IPS-20b (cell line): Measurements from ENCODE around the gene BATF3.
"Not testable (repeated sequence)": the region's sequence is repeated elsewhere in the genome, so short reads cannot be mapped to it uniquely, and the experiment has no call there.

Experiments used
- H3K27ac ChIP-seq: one replicate; pipeline ENCODE4 v1.5.1; 2013; ENCODE audit warnings: low read length
- H3K27me3 ChIP-seq: 2 replicates; pipeline ENCODE4 v1.6.1; 2013; ENCODE audit warnings: mild to moderate bottlenecking, low read length, inconsistent platforms; ENCODE audit not compliant: insufficient read depth
- H3K36me3 ChIP-seq: 2 replicates; pipeline ENCODE4 v1.6.1; 2013; ENCODE audit warnings: low read depth, mild to moderate bottlenecking, inconsistent platforms, low read length, moderate library complexity; ENCODE audit not compliant: insufficient read depth
- H3K4me1 ChIP-seq: 2 replicates; pipeline ENCODE4 v1.6.1; 2013; ENCODE audit warnings: mild to moderate bottlenecking, control low read depth, inconsistent platforms, low read length, moderate library complexity; ENCODE audit not compliant: insufficient read depth
- H3K4me3 ChIP-seq: 2 replicates; pipeline ENCODE4 v1.5.1; 2013; ENCODE audit warnings: mild to moderate bottlenecking, low read length, inconsistent platforms
- H3K9ac ChIP-seq: 2 replicates; pipeline ENCODE4 v1.6.1; 2013; ENCODE audit warnings: low read depth, mild to moderate bottlenecking, inconsistent platforms, low read length, moderate library complexity
- H3K9me3 ChIP-seq: 2 replicates; pipeline ENCODE4 v1.6.1; 2013; ENCODE audit warnings: mild to moderate bottlenecking, low read depth, low read length, inconsistent platforms; ENCODE audit not compliant: insufficient read depth

Gene BATF3

DNA sequence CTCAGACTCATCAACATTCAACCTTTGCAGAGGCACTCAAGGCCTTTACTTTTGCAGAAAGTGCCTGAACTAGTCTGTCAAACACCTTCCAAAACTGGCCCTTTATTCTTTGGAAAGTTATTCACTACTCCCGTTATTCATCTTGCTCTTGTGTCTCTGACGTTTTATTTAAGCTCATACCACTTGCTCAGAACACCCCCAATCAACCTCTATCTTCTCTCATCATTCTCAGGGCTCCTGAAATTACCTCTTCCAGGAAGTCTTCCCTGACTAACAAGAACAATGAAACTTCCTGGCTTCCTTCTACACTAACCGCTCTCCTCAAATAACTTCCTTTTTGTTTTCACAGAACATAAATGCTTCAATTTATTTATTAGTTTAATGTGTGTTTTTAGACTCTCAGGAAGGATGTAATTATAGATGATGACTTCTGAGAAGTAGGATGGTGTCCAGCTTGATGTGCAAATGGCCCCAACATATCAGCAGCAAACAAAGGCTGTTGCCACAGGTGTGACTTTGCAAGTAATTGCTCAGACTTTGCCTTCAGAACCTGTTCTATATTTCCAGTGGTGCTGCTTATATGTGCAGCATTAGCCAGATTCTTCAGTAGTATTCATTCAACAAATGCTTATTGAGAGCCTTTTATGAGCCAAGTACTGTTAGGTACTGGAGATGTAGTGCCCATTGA lies 22.8 kb upstream of the BATF3 start:
- H3K4me3 ChIP-seq: no peak overlapping the region
- peaks cover 3% of the 10 kb centered on the region for H3K9me3 ChIP-seq
- H3K9ac ChIP-seq: no peak overlapping the region
- H3K27me3 ChIP-seq: no peaks in the 10 kb centered on the region
- H3K36me3 ChIP-seq: peaks cover 4% of the 10 kb centered on the region; the same call in 1 of the 2 replicates
- no peaks in the 10 kb centered on the region for H3K4me1 ChIP-seq
- H3K27ac ChIP-seq: no peak overlapping the region

GRCh38 chr1:212721388-212722247 lies 22.0 kb upstream of the BATF3 start:
- Histone ChIP-seq H3K27ac (no peak overlapping the region), H3K4me3 (no peak overlapping the region), H3K4me1 (no peaks in the 10 kb centered on the region), H3K9me3 (peaks cover 3% of the 10 kb centered on the region), H3K36me3 (peaks cover 4% of the 10 kb centered on the region; the same call in 1 of the 2 replicates), H3K27me3 (no peaks in the 10 kb centered on the region), H3K9ac (no peak overlapping the region)

GRCh38 chr1:212719633-212720032 lies 20.0 kb upstream of the BATF3 start:
- H3K36me3 ChIP-seq: no peaks in the 10 kb centered on the region
- H3K9ac ChIP-seq: no peak overlapping the region
- H3K27ac ChIP-seq: no peak overlapping the region
- no peaks in the 10 kb centered on the region for H3K27me3 ChIP-seq
- H3K4me3 ChIP-seq: no peak overlapping the region
- no peaks in the 10 kb centered on the region for H3K9me3 ChIP-seq
- no peaks in the 10 kb centered on the region for H3K4me1 ChIP-seq

DNA sequence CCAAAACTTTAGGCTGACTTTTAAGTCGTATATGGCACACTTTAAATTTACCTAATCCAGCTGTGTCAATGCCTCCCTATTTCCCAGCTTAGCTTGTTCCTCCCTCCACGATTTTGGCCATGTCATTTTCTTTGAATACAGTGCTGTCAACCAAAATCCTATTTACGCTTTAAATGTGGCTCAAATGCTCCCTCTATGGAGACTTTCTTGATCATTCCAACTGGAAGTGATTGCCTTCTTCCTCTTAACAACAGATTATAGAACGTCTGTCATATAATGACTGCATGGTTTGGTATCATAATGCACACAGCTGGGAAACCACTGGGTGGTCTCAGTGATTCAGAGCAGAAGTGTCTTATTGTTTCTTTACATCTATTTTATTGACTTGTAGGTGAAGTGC lies 18.9 kb upstream of the BATF3 start:
- Histone ChIP-seq H3K4me3 (no peak overlapping the region), H3K4me1 (no peaks in the 10 kb centered on the region), H3K27me3 (no peaks in the 10 kb centered on the region), H3K27ac (no peak overlapping the region), H3K9ac (no peak overlapping the region), H3K36me3 (no peaks in the 10 kb centered on the region), H3K9me3 (peaks cover 3% of the 10 kb centered on the region; the same call in 1 of the 2 replicates)

DNA sequence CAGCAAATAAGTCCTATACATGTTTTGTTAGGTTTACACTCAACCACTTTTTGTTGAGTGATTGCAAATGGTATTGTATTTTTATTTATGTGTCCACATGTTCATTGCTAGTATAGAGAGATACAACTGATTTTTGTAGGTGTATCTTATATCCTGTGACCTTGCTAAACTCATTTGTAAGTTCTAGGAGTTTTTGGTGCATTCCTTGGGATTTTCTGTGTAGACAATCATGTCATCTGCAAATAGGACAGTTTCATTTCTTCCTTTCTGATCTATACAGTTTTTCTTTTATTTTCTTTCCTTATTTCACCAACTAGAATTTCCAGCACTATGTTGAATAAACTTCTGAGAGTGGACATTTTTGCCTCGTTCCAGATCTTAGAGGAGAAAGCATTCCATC lies 16.5 kb upstream of the BATF3 start:
- Histone ChIP-seq H3K9ac (no peak overlapping the region), H3K4me1 (no peaks in the 10 kb centered on the region), H3K36me3 (no peaks in the 10 kb centered on the region), H3K9me3 (peaks cover 3% of the 10 kb centered on the region; the same call in 1 of the 2 replicates), H3K4me3 (no peak overlapping the region), H3K27ac (no peak overlapping the region), H3K27me3 (no peaks in the 10 kb centered on the region)

DNA sequence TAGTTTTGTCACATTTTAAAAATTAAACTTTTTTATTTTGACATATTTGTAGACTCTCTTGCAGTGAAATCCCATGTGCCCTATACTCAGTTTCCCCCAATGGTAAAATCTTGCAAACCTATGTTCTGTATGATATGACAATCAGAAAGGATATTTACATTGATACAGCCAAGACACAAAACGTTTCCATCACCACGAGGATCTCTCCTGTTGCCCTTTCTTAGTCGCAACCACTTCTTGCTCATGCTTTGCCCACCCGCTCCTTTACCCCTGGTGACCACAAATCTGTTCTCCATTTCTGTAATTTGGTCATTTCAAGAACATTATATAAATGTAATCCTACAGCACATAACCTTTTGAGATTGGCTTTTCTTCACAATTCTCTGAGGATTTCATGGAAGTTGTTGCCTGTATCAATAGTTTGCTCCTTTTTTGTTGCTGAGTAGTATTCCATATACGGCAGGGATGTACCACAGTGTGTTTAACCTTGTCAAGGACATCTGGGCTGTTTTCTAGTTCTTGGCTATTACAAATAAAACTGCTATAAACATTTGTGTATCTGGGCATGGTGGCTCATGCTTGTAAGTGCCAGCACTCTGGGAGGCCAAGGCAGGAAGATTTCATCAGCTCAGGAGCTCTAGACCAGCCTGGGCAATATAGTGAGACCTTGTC lies 14.0 kb upstream of the BATF3 start:
- no peaks in the 10 kb centered on the region for H3K36me3 ChIP-seq
- no peaks in the 10 kb centered on the region for H3K27me3 ChIP-seq
- H3K9ac ChIP-seq: no peak overlapping the region
- H3K9me3 ChIP-seq: peaks cover 3% of the 10 kb centered on the region; the same call in 1 of the 2 replicates
- H3K27ac ChIP-seq: no peak overlapping the region
- H3K4me3 ChIP-seq: no peak overlapping the region
- H3K4me1 ChIP-seq: no peaks in the 10 kb centered on the region

- H3K9ac ChIP-seq: no peak overlapping the region
- H3K36me3 ChIP-seq: no peaks in the 10 kb centered on the region
- no peak overlapping the region for H3K27ac ChIP-seq
These were observed 13.0 kb upstream of the BATF3 start for GRCh38 chr1:212712451-212713303.

DNA sequence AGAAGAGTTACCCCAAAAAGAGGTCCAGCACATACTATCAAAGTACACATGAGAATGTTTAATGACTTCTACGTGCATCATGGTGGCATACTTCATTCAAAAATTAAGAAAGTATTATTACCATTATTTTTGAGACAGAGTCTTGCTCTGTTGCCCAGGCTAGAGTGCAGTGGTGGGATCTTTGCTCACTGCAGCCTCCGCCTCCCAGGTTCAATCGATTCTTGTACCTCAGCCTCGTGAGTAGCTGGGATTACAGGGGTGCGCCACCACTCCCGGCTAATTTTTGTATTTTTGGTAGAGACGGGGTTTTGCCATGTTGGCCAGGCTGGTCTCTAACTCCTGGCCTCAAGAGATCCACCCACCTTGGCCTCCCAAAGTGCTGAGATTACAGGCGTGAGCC lies 12.3 kb upstream of the BATF3 start:
- not testable (repeated sequence) for H3K9ac ChIP-seq, H3K27ac ChIP-seq, H3K4me1 ChIP-seq, H3K4me3 ChIP-seq, H3K36me3 ChIP-seq, H3K9me3 ChIP-seq, H3K27me3 ChIP-seq

More at GRCh38 chr1:212712451-212713303, 13.0 kb upstream of the BATF3 start:
- Histone ChIP-seq H3K4me1 (no peaks in the 10 kb centered on the region), H3K9me3 (peaks cover 3% of the 10 kb centered on the region; the same call in 1 of the 2 replicates), H3K27me3 (no peaks in the 10 kb centered on the region), H3K4me3 (no peak overlapping the region)

DNA sequence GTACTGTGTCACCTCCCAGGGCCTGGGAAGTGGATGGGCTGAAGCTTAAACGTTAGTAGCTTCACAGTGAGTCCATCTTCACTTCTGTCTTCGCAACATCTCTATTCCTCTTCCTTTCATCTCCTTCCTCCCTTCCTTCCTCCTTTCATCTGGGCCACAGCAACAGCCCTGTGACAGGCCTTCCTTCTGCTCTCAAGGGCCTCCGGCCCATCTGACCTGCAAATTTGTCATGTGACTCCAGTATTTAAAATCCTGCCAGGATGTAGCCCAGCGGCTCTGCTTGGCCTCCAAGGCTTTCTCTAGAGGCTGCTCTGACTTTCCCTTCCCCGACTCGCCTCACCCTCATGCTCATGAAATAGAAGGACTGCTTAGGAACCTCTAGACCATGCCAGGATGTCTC lies 10.9 kb upstream of the BATF3 start:
- Histone ChIP-seq H3K36me3 (no peaks in the 10 kb centered on the region), H3K9me3 (peaks cover 3% of the 10 kb centered on the region; the same call in 1 of the 2 replicates), H3K27ac (no peak overlapping the region), H3K27me3 (no peaks in the 10 kb centered on the region), H3K4me3 (no peak overlapping the region), H3K9ac (no peak overlapping the region), H3K4me1 (no peaks in the 10 kb centered on the region)

DNA sequence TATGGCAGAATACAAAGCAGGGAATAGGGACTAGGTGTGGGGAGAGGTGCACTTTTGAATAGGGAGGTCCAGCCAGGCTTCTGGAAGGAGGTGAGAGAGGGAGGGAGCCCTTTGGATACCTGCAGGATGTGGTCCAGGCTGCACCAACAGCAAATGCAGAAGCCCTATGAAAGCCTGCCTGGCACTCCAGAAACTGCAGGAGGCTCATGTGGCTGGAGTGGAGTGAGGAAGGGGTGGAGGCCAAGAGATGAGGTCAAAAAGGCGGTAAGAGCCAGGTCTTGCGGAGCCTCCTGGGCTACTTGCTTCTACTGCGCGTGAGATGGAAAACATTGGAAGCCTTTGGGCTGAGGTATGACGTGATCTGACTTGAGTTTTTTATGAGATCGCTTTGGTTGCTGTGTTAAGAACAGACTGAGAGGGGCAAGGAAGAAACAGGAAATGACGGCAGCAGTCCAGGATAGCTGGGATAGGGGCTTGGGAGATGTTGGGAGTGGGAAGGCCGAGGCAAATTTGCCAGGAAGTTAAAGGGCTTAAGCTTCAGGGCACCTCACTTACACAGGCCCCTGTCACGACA lies 4.4 kb upstream of the BATF3 start:
- no peaks in the 10 kb centered on the region for H3K4me1 ChIP-seq
- H3K4me3 ChIP-seq: no peak overlapping the region
- no peaks in the 10 kb centered on the region for H3K36me3 ChIP-seq
- H3K27ac ChIP-seq: no peak overlapping the region
- no peak overlapping the region for H3K9ac ChIP-seq
- no peaks in the 10 kb centered on the region for H3K9me3 ChIP-seq
- H3K27me3 ChIP-seq: peaks cover 57% of the 10 kb centered on the region

DNA sequence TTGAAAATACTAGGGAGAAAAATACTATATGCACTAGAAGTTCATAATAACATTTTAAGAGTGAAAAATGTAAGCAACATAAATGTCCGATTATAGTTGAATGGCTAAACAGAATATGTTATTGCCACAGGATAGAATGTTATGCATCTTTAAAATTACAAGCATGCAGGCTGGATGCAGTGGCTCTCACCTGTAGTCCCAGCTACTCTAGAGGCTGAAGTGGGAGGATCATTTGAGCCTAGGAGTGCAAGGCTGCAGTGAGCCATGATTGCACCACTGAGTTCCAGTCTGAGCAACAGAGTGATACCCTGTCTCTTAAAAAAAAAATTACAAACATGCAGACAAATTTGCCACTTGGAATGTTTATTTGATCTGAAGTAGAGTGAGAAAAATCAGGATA lies 3.0 kb upstream of the BATF3 start:
- H3K27ac ChIP-seq: no peak overlapping the region
- no peaks in the 10 kb centered on the region for H3K9me3 ChIP-seq
- H3K36me3 ChIP-seq: no peaks in the 10 kb centered on the region
- H3K4me1 ChIP-seq: no peaks in the 10 kb centered on the region
- no peak overlapping the region for H3K4me3 ChIP-seq
- peaks cover 71% of the 10 kb centered on the region for H3K27me3 ChIP-seq
- no peak overlapping the region for H3K9ac ChIP-seq
